ENCODE results near the gene OGFOD2.
A peak's percentile ranks its signal among the peaks of the same experiment; 100 is the strongest.

OGFOD2 gene

DNA sequence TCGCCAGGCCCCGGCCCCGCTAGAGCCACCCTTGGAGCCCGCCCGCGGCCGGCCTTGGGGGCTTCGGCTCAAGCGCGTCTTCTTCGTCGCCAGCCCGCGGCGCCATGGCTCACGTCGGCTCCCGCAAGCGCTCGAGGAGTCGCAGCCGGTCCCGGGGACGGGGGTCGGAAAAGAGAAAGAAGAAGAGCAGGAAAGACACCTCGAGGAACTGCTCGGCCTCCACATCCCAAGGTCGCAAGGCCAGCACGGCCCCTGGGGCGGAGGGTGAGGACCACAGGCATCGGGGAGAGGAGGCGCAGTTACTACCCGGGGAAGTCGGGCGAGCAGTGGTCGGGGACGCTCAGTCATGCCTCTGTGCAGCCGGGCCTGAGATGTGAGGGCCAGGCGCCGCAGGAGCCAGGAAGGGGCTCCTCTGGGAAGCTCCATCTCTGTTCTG, 6.0 kb downstream of the OGFOD2 start:
- H3K27ac ChIP-seq: peak overlapping the region; percentile 83 to 87
- no peak for DNase-seq (ENCODE audit: low spot score)
- peak overlapping the region; percentile 88 for H3K4me3 ChIP-seq
- TF ChIP-seq, protein P1, sequence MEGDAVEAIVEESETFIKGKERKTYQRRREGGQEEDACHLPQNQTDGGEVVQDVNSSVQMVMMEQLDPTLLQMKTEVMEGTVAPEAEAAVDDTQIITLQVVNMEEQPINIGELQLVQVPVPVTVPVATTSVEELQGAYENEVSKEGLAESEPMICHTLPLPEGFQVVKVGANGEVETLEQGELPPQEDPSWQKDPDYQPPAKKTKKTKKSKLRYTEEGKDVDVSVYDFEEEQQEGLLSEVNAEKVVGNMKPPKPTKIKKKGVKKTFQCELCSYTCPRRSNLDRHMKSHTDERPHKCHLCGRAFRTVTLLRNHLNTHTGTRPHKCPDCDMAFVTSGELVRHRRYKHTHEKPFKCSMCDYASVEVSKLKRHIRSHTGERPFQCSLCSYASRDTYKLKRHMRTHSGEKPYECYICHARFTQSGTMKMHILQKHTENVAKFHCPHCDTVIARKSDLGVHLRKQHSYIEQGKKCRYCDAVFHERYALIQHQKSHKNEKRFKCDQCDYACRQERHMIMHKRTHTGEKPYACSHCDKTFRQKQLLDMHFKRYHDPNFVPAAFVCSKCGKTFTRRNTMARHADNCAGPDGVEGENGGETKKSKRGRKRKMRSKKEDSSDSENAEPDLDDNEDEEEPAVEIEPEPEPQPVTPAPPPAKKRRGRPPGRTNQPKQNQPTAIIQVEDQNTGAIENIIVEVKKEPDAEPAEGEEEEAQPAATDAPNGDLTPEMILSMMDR (IDR thresholded peaks at IDR 0.05): no peak

DNA sequence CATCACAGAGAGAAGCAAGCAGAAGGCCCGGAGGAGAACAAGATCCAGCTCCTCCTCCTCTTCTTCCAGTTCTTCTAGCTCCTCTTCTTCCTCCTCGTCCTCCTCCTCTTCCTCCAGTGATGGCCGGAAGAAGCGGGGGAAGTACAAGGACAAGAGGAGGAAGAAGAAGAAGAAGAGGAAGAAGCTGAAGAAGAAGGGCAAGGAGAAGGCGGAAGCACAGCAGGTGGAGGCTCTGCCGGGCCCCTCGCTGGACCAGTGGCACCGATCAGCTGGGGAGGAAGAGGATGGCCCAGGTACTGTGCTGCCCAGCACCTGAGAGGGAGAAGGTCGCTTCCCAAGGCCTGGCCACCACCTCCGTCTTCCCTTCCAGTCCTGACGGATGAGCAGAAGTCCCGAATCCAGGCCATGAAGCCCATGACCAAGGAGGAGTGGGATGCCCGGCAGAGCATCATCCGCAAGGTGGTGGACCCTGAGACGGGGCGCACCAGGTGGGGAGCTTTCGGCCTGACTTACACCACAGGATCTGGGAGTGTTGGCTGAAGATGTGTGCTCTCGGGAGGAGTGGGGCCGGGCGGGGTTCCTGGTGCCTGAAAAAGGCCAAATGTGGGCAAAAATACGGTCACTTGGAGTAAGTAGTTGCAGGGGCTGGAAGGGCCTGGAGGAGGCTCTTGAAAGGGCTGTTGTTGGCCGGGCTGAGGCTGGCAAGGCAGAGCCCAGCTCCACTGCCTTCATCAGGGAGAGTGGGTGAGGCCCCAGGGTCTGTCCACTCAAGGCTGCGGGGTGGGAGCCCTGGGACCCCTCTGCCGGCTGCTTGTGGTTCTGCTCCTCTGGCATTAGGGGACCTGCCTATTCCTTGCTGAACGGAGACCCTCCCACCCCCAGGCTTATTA, 6.8 kb downstream of the OGFOD2 start:
- H3K27ac ChIP-seq: peak overlapping the region; percentile 83 to 87
- TF ChIP-seq, protein P1 (IDR thresholded peaks at IDR 0.05): no peak
- peak overlapping the region; percentile 88 for H3K4me3 ChIP-seq
- no peak for DNase-seq (ENCODE audit: low spot score)

DNA sequence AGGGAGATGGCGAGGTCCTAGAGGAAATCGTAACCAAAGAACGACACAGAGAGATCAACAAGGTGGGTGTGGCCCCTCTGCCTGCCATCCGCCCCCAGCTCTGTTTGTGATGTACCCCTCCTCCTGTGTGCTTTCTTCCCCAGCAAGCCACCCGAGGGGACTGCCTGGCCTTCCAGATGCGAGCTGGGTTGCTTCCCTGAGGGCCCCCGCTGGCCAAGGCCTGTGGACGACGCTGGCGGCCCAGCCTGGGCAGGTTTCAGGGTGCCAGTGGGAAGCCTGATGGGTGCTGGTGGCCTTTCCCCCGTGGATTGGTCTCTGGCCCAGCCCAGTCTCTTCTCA, 7.4 kb downstream of the OGFOD2 start:
- no peak for DNase-seq (ENCODE audit: low spot score)
- Histone ChIP-seq H3K4me3 (peak overlapping the region; percentile 88), H3K27ac (peak overlapping the region; percentile 83 to 87)
- TF ChIP-seq, protein P1 (IDR thresholded peaks at IDR 0.05): no peak

DNA sequence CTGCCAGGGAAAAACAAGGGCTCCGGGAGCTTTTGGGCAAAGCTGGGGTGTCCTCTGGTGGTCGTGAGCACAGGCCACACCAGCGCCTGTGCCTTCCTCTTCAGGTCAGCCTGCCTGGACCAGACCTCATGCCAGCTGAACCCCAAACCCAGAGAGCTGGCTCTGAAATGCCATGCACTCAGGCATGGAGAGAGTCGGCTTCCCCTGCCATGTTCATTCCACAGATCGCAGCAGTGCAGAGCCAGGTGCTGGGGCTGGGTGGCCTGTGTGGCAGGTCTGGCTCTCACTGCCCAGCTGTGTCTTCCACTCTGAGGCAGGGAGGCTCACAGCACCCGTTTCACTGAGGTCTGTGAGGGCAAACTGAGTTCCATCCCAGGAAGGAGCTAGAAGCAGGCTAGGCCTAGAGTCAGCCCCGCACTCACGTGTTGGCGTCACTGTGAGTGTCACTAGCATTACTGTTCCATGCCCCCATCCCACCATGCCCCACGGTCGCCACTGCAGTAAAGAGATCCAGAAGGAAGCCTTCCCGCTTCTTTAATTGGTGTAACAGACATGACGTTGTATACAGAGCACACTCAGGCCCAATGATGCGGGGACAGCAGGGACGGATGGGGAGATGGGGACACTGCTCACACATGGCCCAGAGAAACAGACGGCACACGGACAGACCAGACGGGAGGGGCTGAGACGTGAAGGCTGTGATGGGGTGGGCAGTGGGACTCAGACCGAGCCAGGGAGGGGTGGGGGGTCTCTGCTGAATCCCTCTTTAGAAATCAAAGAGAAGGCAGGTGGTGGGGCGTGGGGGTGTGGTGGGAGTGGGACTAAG, 8.1 kb downstream of the OGFOD2 start:
- H3K27ac ChIP-seq: peak overlapping the region; percentile 83 to 87
- TF ChIP-seq, protein P1 (IDR thresholded peaks at IDR 0.05): no peak
- H3K4me3 ChIP-seq: peak overlapping the region; percentile 57
- no peak for DNase-seq (ENCODE audit: low spot score)

DNA sequence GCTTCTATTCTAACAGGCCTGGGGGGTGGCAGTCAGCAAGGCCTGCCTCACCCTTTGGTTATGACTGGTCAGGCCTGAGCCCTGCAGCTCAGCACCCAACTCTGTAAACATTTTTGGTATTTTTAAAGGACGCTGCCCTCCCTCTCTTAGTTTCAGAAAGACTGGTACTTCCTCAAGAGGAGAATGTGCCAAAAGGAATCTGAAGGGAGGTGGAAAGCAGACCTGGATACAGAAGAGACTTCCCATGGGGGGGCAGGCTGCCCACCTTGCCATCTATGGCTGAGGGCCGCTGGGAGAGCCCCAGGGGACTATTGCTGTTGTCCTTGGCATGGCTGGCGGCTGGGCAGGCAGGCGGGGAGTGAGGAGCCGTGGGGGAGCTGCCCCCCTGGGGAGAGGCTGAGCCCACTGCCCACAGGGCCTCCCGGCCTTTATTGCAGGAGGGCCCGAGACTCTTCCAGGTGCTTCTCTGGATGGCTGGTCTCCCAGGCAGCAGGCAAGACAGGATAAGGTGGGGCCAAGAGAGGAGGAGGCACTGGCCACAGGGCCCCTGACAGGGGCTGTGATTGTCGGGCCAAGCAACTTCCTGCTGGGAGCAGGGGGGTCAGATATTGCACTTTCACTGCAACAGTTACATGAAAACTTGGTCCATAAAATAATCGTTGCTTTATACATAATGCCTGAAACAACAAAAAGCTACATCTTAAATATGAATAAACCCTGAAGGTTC, 8.9 kb downstream of the OGFOD2 start:
- H3K4me3 ChIP-seq: peak overlapping the region; percentile 57
- TF ChIP-seq, protein P1 (IDR thresholded peaks at IDR 0.05): no peak
- DNase-seq (ENCODE audit: low spot score): no peak
- peak overlapping the region; percentile 83 to 87 for H3K27ac ChIP-seq

DNA sequence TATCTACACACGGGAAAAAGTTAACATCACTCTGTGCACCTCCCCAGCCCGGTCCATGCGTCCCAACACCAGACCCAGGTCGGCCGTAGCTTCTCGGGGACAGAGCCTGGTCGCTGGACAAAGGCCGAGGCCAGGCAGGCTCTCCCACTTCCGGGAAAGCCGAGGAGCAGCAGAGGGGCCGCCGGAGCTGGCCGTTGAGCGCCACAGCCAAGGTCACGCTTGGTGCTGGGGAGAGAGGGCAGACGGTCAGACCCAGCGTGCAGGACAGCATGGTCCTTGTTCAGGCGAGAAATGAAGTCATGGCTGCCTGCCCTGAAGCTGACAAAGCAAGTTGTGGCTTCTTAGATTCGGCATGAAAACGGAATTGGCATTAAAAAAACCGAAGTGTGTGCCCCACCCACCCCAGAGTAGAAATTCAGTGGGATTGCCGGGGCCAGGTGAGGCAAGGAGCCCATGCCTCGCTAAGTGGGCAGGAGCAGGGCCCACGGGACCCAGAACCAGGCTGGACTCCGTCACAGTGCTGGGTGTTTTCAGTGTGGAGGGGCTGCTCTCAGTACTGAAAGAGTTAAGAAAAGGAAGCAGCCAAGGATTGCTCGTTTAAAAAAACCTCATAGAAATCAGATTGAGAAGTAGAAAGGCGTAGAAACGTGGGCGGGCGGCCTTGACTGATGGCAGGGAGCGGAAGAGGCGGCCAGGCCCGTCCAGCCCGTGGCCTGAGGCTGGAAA, 9.7 kb downstream of the OGFOD2 start:
- H3K4me3 ChIP-seq: peak overlapping the region; percentile 57
- peak overlapping the region; percentile 83 to 87 for H3K27ac ChIP-seq
- TF ChIP-seq, protein P1 (IDR thresholded peaks at IDR 0.05): no peak
- no peak for DNase-seq (ENCODE audit: low spot score)

All from coronary artery (tissue), 2 donors.